H1 (cell line): Measurements from ENCODE around the gene MREG. TPM values are rescaled to one million over a fixed set of nuclear protein-coding genes. Genes with fewer than 3 reads are reported as not detected.

ENCODE experiments used
- CTCF ChIA-PET: fragments of 300-600 bp; sonication (Branson Sonifier 250); formaldehyde crosslinking; loops from one replicate; lab custom pipeline; 2021; ENCODE audit not compliant: partially characterized antibody; lab: Charles Lee
- POLR2A ChIA-PET: fragments of 300-600 bp; sonication (Branson Sonifier 250); formaldehyde crosslinking; loops from one replicate; lab custom pipeline; 2021; ENCODE audit warnings: inconsistent platforms; ENCODE audit not compliant: partially characterized antibody; lab: Charles Lee
- DNase-seq, 2 experiments: peaks; one replicate each; pipeline versions ENCODE4 v3.0.0 to v3.0.0-alpha.2; 2010 to 2022; ENCODE audit warnings: low spot score in 2 of 2, low read depth in 1 of 2, mixed read lengths in 1 of 2
- FAIRE-seq: peaks from 2 replicates; lab custom pipeline; 2011; peaks lifted over from hg19 to GRCh38; lab: Jason Lieb, UNC
- H2AFZ ChIP-seq: 2 replicates; pipeline ENCODE4 v1.8.1; 2012; ENCODE audit warnings: low read length, inconsistent platforms
- H2AK5ac ChIP-seq: 2 replicates; pipeline ENCODE4 v1.6.1; 2013; ENCODE audit warnings: low read depth, low read length
- H2BK120ac ChIP-seq: replicated peaks from 2 replicates; pipeline ENCODE3; 2013; ENCODE audit warnings: low read depth, low read length, inconsistent platforms
- H2BK12ac ChIP-seq: 2 replicates; pipeline ENCODE4 v1.6.1; 2013; ENCODE audit warnings: low read depth, low read length
- H2BK15ac ChIP-seq: 2 replicates; pipeline ENCODE4 v1.6.1; 2013; ENCODE audit warnings: low read length
- H2BK20ac ChIP-seq: 2 replicates; pipeline ENCODE4 v1.6.1; 2013; ENCODE audit warnings: low read length
- H2BK5ac ChIP-seq: 2 replicates; pipeline ENCODE4 v1.6.1; 2013; ENCODE audit warnings: low read depth, low read length
- H3K14ac ChIP-seq: 2 replicates; pipeline ENCODE4 v1.6.1; 2013; ENCODE audit warnings: inconsistent platforms; ENCODE audit not compliant: insufficient read length
- H3K18ac ChIP-seq: 2 replicates; pipeline ENCODE4 v1.6.1; 2013; ENCODE audit warnings: low read length; ENCODE audit errors: extremely low read depth
- H3K23ac ChIP-seq: 2 replicates; pipeline ENCODE4 v1.6.1; 2013; ENCODE audit warnings: inconsistent platforms; ENCODE audit not compliant: insufficient read length
- H3K23me2 ChIP-seq: 2 replicates; pipeline ENCODE4 v1.6.1; 2013; ENCODE audit warnings: low read depth, low read length
- H3K27ac ChIP-seq: 2 replicates; pipeline ENCODE4 v1.6.1; 2011; ENCODE audit warnings: low read depth, low read length, inconsistent platforms
- H3K27me3 ChIP-seq, 4 experiments: replicated peaks in 1 of 4; 1 replicate in 1 of 4; 2 replicates in 3 of 4; pipeline versions ENCODE4 v1.6.1 to v1.8.1; 2011 to 2013; ENCODE audit warnings: low read length in 3 of 4, mild to moderate bottlenecking in 3 of 4, inconsistent platforms in 2 of 4, mixed read lengths in 2 of 4, moderate library complexity in 1 of 4; ENCODE audit not compliant: control insufficient read depth in 3 of 4, insufficient read depth in 3 of 4; ENCODE audit errors: extremely low read depth in 1 of 4
- H3K36me3 ChIP-seq, 4 experiments: 2 replicates each; pipeline versions ENCODE4 v1.6.1 to v1.8.1; 2011 to 2013; ENCODE audit warnings: mild to moderate bottlenecking in 4 of 4, low read length in 3 of 4, moderate library complexity in 2 of 4, control low read depth in 1 of 4, inconsistent platforms in 1 of 4; ENCODE audit not compliant: insufficient read depth in 4 of 4, control insufficient read depth in 2 of 4
- H3K4ac ChIP-seq: replicated peaks from 2 replicates; pipeline ENCODE3; 2013; ENCODE audit warnings: low read length, low read depth, mixed read lengths, inconsistent platforms; ENCODE audit not compliant: insufficient read length
- H3K4me1 ChIP-seq, 4 experiments: replicated peaks in 1 of 4; 1 replicate in 1 of 4; 2 replicates in 3 of 4; pipeline versions ENCODE4 v1.6.1 to v1.8.1; 2011 to 2013; ENCODE audit warnings: low read length in 3 of 4, inconsistent platforms in 2 of 4, mixed read lengths in 1 of 4; ENCODE audit not compliant: insufficient read depth in 4 of 4, control insufficient read depth in 3 of 4
- H3K4me2 ChIP-seq, 2 experiments: 2 replicates each; pipeline versions ENCODE4 v1.6.1 to v1.8.1; 2011 to 2013; ENCODE audit warnings: low read depth in 2 of 2, low read length in 2 of 2, control low read depth in 1 of 2, inconsistent platforms in 1 of 2, mild to moderate bottlenecking in 1 of 2; ENCODE audit not compliant: insufficient read depth in 1 of 2
- H3K4me3 ChIP-seq, 4 experiments: fragments of 200-600, 300-600 bp in 1 of 4; sonication (generic), shearing (Covaris generic), sonication (Bioruptor Twin) in 1 of 4; 2 replicates each; pipeline versions ENCODE4 v1.5.1 to v1.8.1; 2011 to 2016; ENCODE audit warnings: low read length in 4 of 4, low read depth in 3 of 4, control low read depth in 2 of 4, inconsistent platforms in 2 of 4, mild to moderate bottlenecking in 2 of 4, mixed read lengths in 1 of 4, moderate library complexity in 1 of 4; ENCODE audit not compliant: insufficient read depth in 2 of 4; ENCODE audit errors: extremely low read depth in 1 of 4
- H3K56ac ChIP-seq: replicated peaks from 2 replicates; pipeline ENCODE3; 2013; ENCODE audit warnings: low read depth, mild to moderate bottlenecking, mixed read lengths, low read length, inconsistent platforms; ENCODE audit not compliant: insufficient read length
- H3K79me1 ChIP-seq: 2 replicates; pipeline ENCODE4 v1.6.1; 2013; ENCODE audit warnings: low read depth, low read length, control low read depth
- H3K79me2 ChIP-seq, 2 experiments: 2 replicates each; pipeline versions ENCODE4 v1.6.1 to v1.8.1; 2012 to 2013; ENCODE audit warnings: low read length in 2 of 2, mild to moderate bottlenecking in 2 of 2, inconsistent platforms in 1 of 2; ENCODE audit not compliant: insufficient read depth in 2 of 2, control insufficient read depth in 1 of 2
- H3K9ac ChIP-seq, 4 experiments: replicated peaks in 1 of 4; 1 replicate in 1 of 4; 2 replicates in 3 of 4; pipeline versions ENCODE4 v1.6.1 to v1.8.1; 2011 to 2013; ENCODE audit warnings: low read depth in 3 of 4, low read length in 3 of 4, control low read depth in 2 of 4, mild to moderate bottlenecking in 2 of 4, moderate library complexity in 2 of 4, inconsistent platforms in 1 of 4; ENCODE audit errors: extremely low read depth in 1 of 4
- H3K9me3 ChIP-seq, 2 experiments: 2 replicates each; pipeline versions ENCODE4 v1.6.1 to v1.8.1; 2012 to 2013; ENCODE audit warnings: mild to moderate bottlenecking in 2 of 2, moderate library complexity in 2 of 2, control low read depth in 1 of 2, inconsistent platforms in 1 of 2, low read depth in 1 of 2, low read length in 1 of 2, mixed read lengths in 1 of 2; ENCODE audit not compliant: insufficient read depth in 2 of 2
- H4K20me1 ChIP-seq, 2 experiments: replicated peaks in 1 of 2; 2 replicates each; pipeline versions ENCODE3 to v1.8.1; 2011 to 2013; ENCODE audit warnings: inconsistent platforms in 2 of 2, low read length in 2 of 2, mild to moderate bottlenecking in 1 of 2; ENCODE audit not compliant: insufficient read depth in 2 of 2, control insufficient read depth in 1 of 2
- H4K5ac ChIP-seq: 2 replicates; pipeline ENCODE4 v1.6.1; 2013; ENCODE audit warnings: low read length, low read depth, mixed read lengths, inconsistent platforms; ENCODE audit not compliant: insufficient read length
- H4K8ac ChIP-seq: 2 replicates; pipeline ENCODE4 v1.8.0; 2013; ENCODE audit warnings: mild to moderate bottlenecking, moderate library complexity, low read length, inconsistent platforms; ENCODE audit not compliant: insufficient read depth; ENCODE audit errors: extremely low read depth
- H4K91ac ChIP-seq: replicated peaks from 2 replicates; pipeline ENCODE3; 2013; ENCODE audit warnings: low read length, mixed read lengths, inconsistent platforms; ENCODE audit not compliant: insufficient read length
- BCL11A ChIP-seq, 2 experiments: IDR thresholded peaks; one replicate each; pipeline ENCODE4 v1.6.1; 2011; ENCODE audit warnings: low read depth in 2 of 2, low read length in 2 of 2, mild to moderate bottlenecking in 2 of 2
- KDM1A ChIP-seq: fragments of 200-600, 300-600 bp; sonication (generic); IDR thresholded peaks from 2 replicates; pipeline ENCODE4 v1.7.1; 2016; ENCODE audit warnings: mild to moderate bottlenecking, low read length, borderline replicate concordance
- MAX ChIP-seq: IDR thresholded peaks from 2 replicates; pipeline ENCODE4 v1.6.1; 2012; ENCODE audit warnings: inconsistent platforms
- NANOG ChIP-seq: IDR thresholded peaks from 2 replicates; pipeline ENCODE4 v1.6.1; 2011; ENCODE audit warnings: low read length, low read depth, mild to moderate bottlenecking, inconsistent platforms; ENCODE audit not compliant: insufficient read depth, poor library complexity, severe bottlenecking
- RFX5 ChIP-seq: IDR thresholded peaks from 2 replicates; pipeline ENCODE4 v1.6.1; 2011; ENCODE audit warnings: low read depth, low read length, improper control_type of control experiment, borderline replicate concordance
- TAF7 ChIP-seq: optimal IDR thresholded peaks from 2 replicates; pipeline ENCODE3; 2011; ENCODE audit warnings: low read depth, mild to moderate bottlenecking, inconsistent platforms, low read length, moderate library complexity, borderline replicate concordance
- WGBS, 2 experiments: shearing (Covaris generic) in 1 of 2; methylation state at CpG; one replicate each; pipeline versions ENCODE4 v1.1.6 to v1.1.7; 2013 to 2015; ENCODE audit warnings: low lambda C conversion rate in 2 of 2, mixed read lengths in 2 of 2, inconsistent platforms in 1 of 2, low coverage in 1 of 2, missing lambda C conversion rate in 1 of 2; ENCODE audit not compliant: insufficient replicate concordance in 2 of 2, insufficient coverage in 1 of 2, insufficient read length in 1 of 2; ENCODE audit errors: extremely low coverage in 1 of 2, missing lambda C conversion rate in 1 of 2; 5-methylcytosine and 5-hydroxymethylcytosine counted together
- polyA plus RNA-seq, 7 experiments: library from polyadenylated mRNA; depleted of rRNA in 3 of 7; stranded (reverse) in 5 of 7; unstranded in 2 of 7; fragments of >200 nt in 5 of 7; fragments of 200-250 nt in 2 of 7; gene quantifications; 1 replicate in 5 of 7; 2 replicates in 1 of 7; 4 replicates in 1 of 7; pipeline versions ENCODE4 v1.2.1 to v1.2.3, GENCODE V29; 2011 to 2013; ENCODE audit warnings: missing spikeins in 2 of 7, mixed read lengths in 2 of 7
- total RNA-seq: library from RNA; stranded (reverse); fragmentation: NEBNext Ultra II Directional; extraction: Animal tissue kit (Norgen Biotek cat#: 25700); gene quantifications from 2 replicates; pipeline ENCODE4 v1.2.1, GENCODE V29; 2021

MREG gene
- total and polyA plus RNA-seq, 2 of the 8 experiments (the other 6 are each of a cell fraction or from before 2014, with no cell fraction given): 7.5 to 31.9 TPM

DNA sequence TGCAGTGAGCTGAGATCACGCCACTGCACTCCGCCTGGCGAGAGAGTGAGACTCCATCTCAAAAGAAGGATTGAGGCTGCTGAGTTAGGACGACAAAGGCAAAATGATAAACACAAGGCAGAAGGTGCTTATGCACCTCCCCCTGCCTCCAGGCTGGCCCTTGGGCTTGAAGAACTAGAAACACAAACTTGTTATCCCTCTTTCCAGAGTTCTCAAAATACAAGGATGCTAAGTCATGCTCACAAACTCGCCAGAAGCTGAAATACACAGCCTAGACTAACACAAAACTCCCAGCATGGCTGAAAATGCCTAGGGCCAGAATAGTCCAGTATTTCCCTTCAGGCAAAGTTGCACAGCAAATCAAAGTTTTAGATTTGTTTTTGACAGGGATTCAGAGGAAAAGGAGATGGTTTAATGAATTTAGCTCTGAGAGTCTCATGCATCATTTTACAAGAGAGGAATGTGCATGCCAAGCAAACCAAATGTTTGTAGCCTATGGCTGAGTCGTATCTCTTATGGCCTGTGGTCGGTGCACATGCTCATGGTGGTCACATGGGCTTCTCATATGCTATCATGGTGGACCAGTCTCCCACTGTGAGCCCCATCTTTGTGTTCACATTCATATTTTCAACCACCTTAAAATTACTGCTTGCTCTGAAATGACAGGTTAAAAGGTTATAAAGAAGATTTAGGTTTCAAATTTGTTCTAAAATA is 16.2 kb upstream of the MREG start:
- Histone ChIP-seq H2AFZ (no peak overlapping the region), H3K23ac (no peak overlapping the region), H3K27me3 (no peaks in the 10 kb centered on the region), H2BK20ac (no peak overlapping the region), H4K91ac (no peak overlapping the region), H3K4me2 (no peak overlapping the region), H3K4ac (no peak overlapping the region), H3K79me2 (no peaks in the 10 kb centered on the region), H3K56ac (no peak overlapping the region), H2BK12ac (no peak overlapping the region), H3K36me3 (peaks cover 0 to 5% (median 3%) of the 10 kb centered on the region in 4 experiments; a peak in 3 of 8 replicates), H2AK5ac (no peak overlapping the region), H2BK120ac (no peak overlapping the region), H3K4me1 (peaks cover 0 to 3% (median 0%) of the 10 kb centered on the region in 4 experiments; a peak in 1 of 7 replicates), H3K18ac (no peak overlapping the region), H3K14ac (no peak overlapping the region), H4K8ac (no peak overlapping the region), H3K9me3 (no peaks in the 10 kb centered on the region), H3K79me1 (no peaks in the 10 kb centered on the region), H2BK15ac (no peak overlapping the region), H3K9ac (no peak overlapping the region), H3K4me3 (no peak overlapping the region), H2BK5ac (no peak overlapping the region), H4K5ac (no peak overlapping the region), H4K20me1 (peaks cover 0 to 4% of the 10 kb centered on the region in 2 experiments), H3K27ac (no peak overlapping the region), H3K23me2 (peaks cover 2% of the 10 kb centered on the region; the same call in 1 of the 2 replicates)
- DNase-seq: no peak
- ChIA-PET POLR2A (no interaction called here), CTCF (interaction anchor here (0.6 to 1.1 kb wide), 4 partner anchors 19 to 190 kb away, joined by 3 to 4 read pairs (median 3); no protein-coding TSS in a partner anchor)
- 93% methylated on average over 7 of the region's 7 CpGs; no CpG with 5 or more reads in 1 of the 2 experiments for WGBS, 2 experiments
- FAIRE-seq: no peak
- TF ChIP-seq KDM1A: no peak
- no peak for TF ChIP-seq NANOG
- no peak for TF ChIP-seq TAF7
- TF ChIP-seq RFX5: no peak
- no peak for TF ChIP-seq MAX
- no peak for TF ChIP-seq BCL11A (IDR thresholded peaks at IDR 0.05; ENCODE audit: low read depth in 2 of 2, low read length in 2 of 2)
